GM21723 (cell line): ENCODE results near the gene UACA.
A peak's percentile ranks its signal among the peaks of the same experiment; 100 is the strongest.

ENCODE experiments used
- ATAC-seq: cut with Tn5 transposase; IDR thresholded peaks from one replicate; pipeline ENCODE4 v1.9.1; 2021; ENCODE audit warnings: mild to moderate bottlenecking, moderate library complexity; ENCODE audit not compliant: unreplicated experiment

UACA gene

GRCh38 chr15:70788114-70789049 is 25.0 kb upstream of the UACA start:
- no peak for ATAC-seq

DNA sequence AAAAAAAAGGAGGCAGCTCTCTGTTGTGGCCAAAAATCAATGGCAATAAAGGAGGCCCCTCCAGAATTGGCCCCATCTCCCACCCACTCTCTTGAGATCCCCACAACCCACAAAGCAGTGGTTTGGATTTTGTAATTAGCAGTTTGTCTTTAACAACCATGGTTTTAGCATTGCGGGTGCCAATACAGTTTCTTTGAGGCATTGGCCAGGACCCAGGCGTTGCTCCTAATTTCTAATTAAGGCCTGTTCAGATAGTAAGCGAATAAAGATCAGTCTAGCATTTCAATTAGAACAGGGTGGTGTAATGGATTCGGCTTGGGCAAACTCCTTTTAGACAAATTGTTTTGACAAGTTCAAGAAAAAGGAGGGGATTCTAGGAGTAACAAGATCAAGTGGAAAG is 23.6 kb upstream of the UACA start:
- no peak for ATAC-seq

GRCh38 chr15:70783610-70784022 is 20.3 kb upstream of the UACA start:
- no peak for ATAC-seq

DNA sequence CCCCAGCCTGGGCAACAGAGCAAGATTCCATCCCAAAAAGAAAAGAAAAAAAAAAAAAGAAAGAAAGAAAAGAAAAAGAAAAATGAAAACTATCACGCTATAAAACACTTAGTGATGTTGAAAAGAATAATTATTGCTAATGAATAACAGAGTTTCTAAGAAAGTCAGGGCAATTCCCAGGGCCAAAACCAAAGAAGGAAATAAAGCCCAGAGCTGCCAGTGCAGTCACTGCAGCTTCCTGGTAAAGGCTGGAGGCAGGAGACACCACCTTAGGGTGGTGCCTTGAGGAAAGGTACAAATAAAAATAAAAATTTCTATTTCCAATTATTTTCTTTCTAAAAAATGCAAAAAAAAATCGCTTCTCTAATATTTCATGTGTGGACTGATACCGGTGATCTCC is 19.7 kb upstream of the UACA start:
- no peak for ATAC-seq

GRCh38 chr15:70781236-70781635 is 17.9 kb upstream of the UACA start:
- no peak for ATAC-seq

DNA sequence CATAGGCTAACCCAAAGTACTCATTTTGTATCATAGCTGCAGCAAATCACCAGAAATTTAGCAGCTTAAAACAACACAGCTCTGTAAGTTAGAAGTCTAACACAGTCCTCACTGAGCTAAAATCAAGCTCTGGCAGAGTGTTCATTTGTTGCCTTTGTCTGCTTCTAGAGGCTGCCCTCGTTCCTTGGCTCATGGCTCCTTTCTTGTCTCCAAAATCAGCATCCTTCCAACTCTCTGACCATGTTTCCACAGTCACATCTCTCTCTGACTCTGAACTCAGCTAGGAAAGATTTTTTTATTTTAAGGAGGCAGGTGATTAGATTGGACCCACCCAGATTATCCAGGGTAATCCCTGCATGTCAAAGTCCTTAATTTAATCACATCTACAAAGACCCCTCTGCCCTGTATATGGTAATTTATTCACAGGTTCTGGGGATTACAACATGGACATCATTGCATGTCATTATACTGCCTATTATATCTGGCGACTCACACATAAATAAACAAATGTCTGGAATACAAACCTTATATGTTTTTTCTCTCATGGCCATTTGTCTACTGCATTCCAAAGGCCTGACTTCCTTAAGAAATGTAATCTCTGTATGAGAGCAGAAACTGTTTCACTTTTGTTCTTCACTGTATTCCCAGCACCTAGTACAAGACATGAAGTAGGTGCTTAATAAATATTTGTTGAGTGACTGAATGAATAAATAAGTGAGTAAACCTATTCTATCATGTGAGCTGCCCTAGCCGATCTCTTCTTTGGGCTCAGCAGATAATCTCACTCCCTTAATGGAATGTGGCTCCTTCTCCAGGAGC is 15.1 kb upstream of the UACA start:
- ATAC-seq: no peak

- no peak for ATAC-seq
These were observed 14.0 kb upstream of the UACA start for GRCh38 chr15:70777170-70777926.

DNA sequence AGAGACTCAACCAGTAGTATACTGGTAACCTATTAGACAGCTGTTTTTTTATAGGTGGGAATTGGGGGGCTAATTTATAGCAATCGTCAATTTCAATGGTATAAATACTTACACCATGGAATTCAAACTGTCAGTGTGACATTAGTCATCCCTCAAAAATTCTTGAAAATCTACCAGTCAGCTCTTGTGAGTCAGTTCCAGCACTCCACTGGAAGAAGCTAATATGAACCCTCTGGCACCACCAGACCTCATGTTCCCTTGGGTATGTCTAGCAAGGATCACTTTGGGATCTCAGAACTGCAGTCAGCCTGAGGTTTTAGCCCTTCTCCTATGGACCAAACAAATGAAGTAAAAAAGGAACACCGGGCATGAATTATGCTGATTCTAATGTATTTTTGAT is 11.8 kb upstream of the UACA start:
- no peak for ATAC-seq

DNA sequence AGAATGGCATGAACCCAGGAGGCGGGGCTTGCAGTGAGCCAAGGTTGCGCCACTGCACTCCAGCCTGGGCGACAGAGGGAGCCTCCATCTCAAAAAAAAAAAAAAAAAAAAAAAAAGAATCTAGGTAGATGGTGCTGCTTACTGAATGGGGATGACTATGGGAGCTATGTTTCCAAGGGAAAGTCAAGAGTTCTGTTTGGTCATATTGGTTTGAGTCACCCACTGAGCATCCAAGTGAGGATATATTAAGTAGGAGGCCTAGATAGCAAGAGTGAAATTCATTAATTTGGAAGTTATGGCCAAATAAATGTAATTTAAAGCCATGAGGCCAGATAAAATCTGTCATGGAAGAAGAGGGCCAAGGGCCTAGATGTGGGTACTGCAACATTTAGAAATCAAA is 9.0 kb upstream of the UACA start:
- ATAC-seq: no peak

- no peak for ATAC-seq
These were observed 7.5 kb upstream of the UACA start for GRCh38 chr15:70770863-70771262.

DNA sequence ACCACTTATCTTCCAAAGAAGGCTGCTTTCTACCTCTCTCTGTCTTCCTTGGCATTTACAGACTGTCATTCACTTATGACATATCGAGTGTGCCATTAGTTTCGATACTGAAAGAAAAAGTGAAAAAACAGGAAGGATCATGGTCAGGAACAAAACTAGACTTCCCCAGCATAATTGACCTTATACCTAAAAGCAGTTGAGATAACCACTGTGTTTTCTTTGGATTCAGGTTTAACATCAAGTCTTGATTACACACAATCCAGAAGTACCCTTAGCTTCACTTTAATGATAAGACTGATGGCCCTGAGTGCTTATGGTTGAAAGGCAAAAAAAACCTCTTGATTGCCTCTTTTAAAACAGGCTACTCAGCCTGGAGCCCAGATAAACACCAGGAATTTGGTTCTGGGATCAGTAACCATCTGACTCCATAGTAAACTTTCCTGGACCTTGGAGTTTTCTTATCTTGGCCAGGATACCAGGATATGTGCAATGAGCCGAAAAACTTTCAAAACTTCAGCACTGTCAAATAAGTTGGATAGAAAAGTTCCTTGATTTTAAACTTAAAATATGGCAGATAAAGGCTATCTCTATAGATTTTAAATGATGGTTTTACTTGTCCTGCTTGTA is 5.0 kb upstream of the UACA start:
- no peak for ATAC-seq

DNA sequence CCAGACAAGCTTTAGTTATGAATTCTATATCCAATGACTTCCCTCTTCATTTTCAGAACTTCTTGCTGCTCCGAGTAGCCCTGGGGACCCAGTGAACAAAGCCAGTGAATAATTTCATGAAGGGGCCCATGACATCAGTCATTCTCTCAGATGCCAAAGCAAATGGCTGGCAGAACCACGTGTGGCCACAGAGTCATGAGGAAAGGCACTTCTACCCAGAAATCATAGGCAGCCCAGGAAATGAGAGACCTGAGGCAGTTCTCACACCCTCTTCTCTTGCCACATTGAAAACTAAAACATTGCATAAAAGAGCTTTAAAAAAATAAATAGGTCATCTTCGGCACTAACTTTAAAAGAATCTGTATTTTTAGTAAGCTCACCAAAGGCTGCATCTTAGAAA is 4.3 kb upstream of the UACA start:
- ATAC-seq: no peak

DNA sequence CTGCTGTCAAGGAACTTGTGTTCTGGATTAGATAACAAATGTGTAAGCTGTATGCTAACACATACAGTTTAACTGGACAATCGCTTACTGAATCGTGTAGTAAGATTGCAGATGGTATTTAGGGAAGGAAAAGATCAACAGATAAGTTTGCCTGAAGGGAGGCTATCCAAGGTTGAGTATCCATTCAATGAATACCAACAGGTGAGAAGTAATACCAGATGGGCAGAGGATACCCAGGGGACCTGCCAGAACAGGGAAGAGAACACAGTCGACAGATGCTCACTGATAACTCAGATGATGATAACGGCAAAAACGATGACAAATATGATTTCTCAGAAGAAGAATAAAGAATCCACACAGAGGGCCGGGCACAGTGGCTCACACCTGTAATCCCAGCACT is 3.2 kb upstream of the UACA start:
- ATAC-seq: no peak

GRCh38 chr15:70765504-70766281 is 2.3 kb upstream of the UACA start:
- no peak for ATAC-seq

- ATAC-seq: no peak
These were observed 782 bp upstream of the UACA start for GRCh38 chr15:70763950-70764730.

- peak; percentile 29 for ATAC-seq
These were observed 764 bp downstream of the UACA start for GRCh38 chr15:70762469-70763119.

GRCh38 chr15:70761931-70762468 is 1.4 kb downstream of the UACA start:
- no peak for ATAC-seq

GRCh38 chr15:70761046-70761445 is 2.3 kb downstream of the UACA start:
- ATAC-seq: no peak
